Natural killer cell (primary cell): ENCODE data around the gene CORO2A. TPM values are rescaled to one million over a fixed set of nuclear protein-coding genes. Genes with fewer than 3 reads are reported as not detected.

ENCODE experiments used
- ATAC-seq, 3 donors: fragments of 150-1000 bp in 2 of 3; fragments of 200-7000 bp in 1 of 3; cut with Tn5 transposase; 1 replicate in 1 of 3; 2 replicates in 2 of 3; pipeline ENCODE4 v1.10.0; 2021; ENCODE audit warnings: mild to moderate bottlenecking in 2 of 3, moderate library complexity in 2 of 3
- DNase-seq, 2 donors: peaks; one replicate each; pipeline versions ENCODE4 v3.0.0 to v3.0.0-alpha.2; 2013 to 2021; ENCODE audit warnings: mixed read lengths in 1 of 2
- H3K27ac ChIP-seq: one replicate; pipeline ENCODE4 v1.5.1; 2013; ENCODE audit warnings: mild to moderate bottlenecking, low read length
- H3K27me3 ChIP-seq: one replicate; pipeline ENCODE4 v1.6.1; 2013; ENCODE audit warnings: low read length; ENCODE audit not compliant: control insufficient read depth, insufficient read depth
- H3K36me3 ChIP-seq: one replicate; pipeline ENCODE4 v1.6.1; 2013; ENCODE audit warnings: low read length; ENCODE audit not compliant: control insufficient read depth, insufficient read depth
- H3K4me1 ChIP-seq: one replicate; pipeline ENCODE4 v1.6.1; 2013; ENCODE audit warnings: low read length; ENCODE audit not compliant: control insufficient read depth, insufficient read depth
- H3K4me3 ChIP-seq: one replicate; pipeline ENCODE4 v1.5.1; 2013; ENCODE audit warnings: low read length
- H3K9me3 ChIP-seq: one replicate; pipeline ENCODE4 v1.6.1; 2013; ENCODE audit warnings: low read length; ENCODE audit not compliant: control insufficient read depth, insufficient read depth
- H3K27ac Mint-ChIP-seq, 2 donors: one replicate each; pipeline ENCODE4 v1.8.0; 2022; ENCODE audit warnings: mild to moderate bottlenecking in 2 of 2, mixed read lengths in 2 of 2, moderate library complexity in 1 of 2
- H3K27me3 Mint-ChIP-seq, 2 donors: one replicate each; pipeline ENCODE4 v1.8.0; 2022; ENCODE audit warnings: low read depth in 2 of 2, mixed read lengths in 2 of 2
- H3K36me3 Mint-ChIP-seq: one replicate; pipeline ENCODE4 v1.8.0; 2022; ENCODE audit warnings: mixed read lengths
- H3K4me1 Mint-ChIP-seq, 2 donors: one replicate each; pipeline ENCODE4 v1.8.0; 2022; ENCODE audit warnings: mixed read lengths in 2 of 2
- H3K4me3 Mint-ChIP-seq: one replicate; pipeline ENCODE4 v1.8.0; 2022; ENCODE audit warnings: mild to moderate bottlenecking, moderate library complexity, mixed read lengths
- H3K9me3 Mint-ChIP-seq, 2 donors: one replicate each; pipeline ENCODE4 v1.8.0; 2022; ENCODE audit warnings: mixed read lengths in 2 of 2
- WGBS: methylation state at CpG from one replicate; pipeline ENCODE4 v1.1.7; 2013; ENCODE audit warnings: missing lambda C conversion rate; ENCODE audit not compliant: insufficient coverage; 5-methylcytosine and 5-hydroxymethylcytosine counted together
- intact Hi-C: fragments of 100-400 bp; cut with micrococcal nuclease; formaldehyde crosslinking; loops from one replicate; pipeline ENCODE4 v1.14.2; 2022
- total RNA-seq, 4 donors: library from RNA; stranded (reverse); fragments of 120-200 nt in 1 of 4; gene quantifications; one replicate each; pipeline versions ENCODE4 v1.2.3 to v1.2.4, GENCODE V29; 2013 to 2022
- TF ChIP-seq, protein P1 (sequence below): fragments of 200-600 bp; IDR thresholded peaks from one replicate; pipeline ENCODE4 v1.8.0; 2022; ENCODE audit warnings: antibody characterized with exemption

Gene CORO2A
- total RNA-seq, 3 donors from 2014 or later (not counting 1 experiment from before 2014, with no cell fraction given): 1.9 to 3.6 (median 2.3) TPM

DNA sequence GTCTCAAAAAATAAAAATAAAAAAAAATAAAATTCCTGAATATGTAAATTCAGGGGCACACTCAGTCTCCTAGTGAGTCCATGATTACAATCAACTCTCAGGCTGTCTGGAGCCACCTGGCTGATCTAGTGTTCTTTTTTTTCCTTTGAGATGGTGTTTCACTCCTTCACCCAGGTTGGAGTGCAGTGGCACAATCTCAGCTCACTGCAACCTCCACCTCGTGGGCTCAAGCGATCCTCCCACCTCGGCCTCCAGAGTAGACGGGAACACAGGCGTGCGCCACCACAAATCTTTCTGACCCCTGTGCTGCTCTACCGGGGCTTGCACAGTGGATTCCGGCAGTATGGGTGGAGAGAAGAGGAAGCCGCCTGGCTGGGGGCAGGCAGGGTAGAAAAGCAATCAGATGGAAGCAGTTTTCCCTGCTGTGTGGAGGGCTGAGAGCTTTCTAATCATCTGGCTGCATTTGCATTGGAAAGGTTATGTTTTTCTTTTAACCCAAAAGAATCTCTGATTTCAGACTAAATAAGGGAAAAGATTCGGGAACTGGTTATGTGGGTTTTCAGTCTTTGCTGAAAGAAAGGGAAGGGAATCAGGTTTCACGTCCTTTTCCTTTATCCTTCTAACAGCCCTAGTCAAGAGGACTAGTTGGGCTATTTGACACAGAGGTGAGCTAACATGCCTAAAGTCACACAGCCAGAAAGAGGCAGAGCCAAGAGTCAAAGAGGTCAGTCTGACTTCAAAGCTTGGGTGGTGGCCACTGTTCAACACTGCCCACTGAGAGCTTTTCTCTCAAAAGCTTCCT, 26.3 kb upstream of the CORO2A start:
- Histone ChIP-seq H3K4me3 (no peak overlapping the region), H3K9me3 (no peaks in the 10 kb centered on the region), H3K36me3 (peaks cover 14% of the 10 kb centered on the region), H3K27me3 (no peaks in the 10 kb centered on the region), H3K4me1 (no peaks in the 10 kb centered on the region), H3K27ac (no peak overlapping the region)
- DNase-seq (no peak), ATAC-seq (no peak)
- Mint-ChIP-seq H3K9me3 (no peaks in the 10 kb centered on the region), H3K27ac (no peak overlapping the region), H3K36me3 (no peaks in the 10 kb centered on the region), H3K4me1 (peaks cover 0 to 6% of the 10 kb centered on the region in 2 donors), H3K4me3 (no peak overlapping the region), H3K27me3 (no peaks in the 10 kb centered on the region)
- intact Hi-C loops: no loop called here
- TF ChIP-seq, protein P1, sequence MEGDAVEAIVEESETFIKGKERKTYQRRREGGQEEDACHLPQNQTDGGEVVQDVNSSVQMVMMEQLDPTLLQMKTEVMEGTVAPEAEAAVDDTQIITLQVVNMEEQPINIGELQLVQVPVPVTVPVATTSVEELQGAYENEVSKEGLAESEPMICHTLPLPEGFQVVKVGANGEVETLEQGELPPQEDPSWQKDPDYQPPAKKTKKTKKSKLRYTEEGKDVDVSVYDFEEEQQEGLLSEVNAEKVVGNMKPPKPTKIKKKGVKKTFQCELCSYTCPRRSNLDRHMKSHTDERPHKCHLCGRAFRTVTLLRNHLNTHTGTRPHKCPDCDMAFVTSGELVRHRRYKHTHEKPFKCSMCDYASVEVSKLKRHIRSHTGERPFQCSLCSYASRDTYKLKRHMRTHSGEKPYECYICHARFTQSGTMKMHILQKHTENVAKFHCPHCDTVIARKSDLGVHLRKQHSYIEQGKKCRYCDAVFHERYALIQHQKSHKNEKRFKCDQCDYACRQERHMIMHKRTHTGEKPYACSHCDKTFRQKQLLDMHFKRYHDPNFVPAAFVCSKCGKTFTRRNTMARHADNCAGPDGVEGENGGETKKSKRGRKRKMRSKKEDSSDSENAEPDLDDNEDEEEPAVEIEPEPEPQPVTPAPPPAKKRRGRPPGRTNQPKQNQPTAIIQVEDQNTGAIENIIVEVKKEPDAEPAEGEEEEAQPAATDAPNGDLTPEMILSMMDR: no peak
- WGBS: 96% methylated on average over 9 of the region's 11 CpGs

DNA sequence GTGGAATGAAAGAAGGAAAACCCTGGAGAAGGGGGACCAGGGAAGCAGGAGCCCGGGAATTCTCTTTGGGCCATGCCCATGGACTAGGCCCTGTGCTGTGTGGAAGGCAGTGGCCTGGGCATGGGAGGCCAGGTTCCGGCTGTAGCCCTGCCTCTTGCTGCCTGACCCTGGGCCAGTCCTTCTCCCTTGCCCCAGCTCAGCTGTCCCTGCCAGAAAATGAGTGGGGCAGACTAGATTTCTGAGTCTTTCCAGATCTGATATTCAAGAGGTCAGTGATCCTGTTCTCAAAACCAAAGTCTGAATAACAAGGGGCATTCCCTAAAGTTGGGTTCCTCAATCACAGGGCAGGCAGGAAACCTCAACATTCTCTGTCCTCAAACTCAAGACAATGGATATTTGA, 24.8 kb upstream of the CORO2A start:
- Histone ChIP-seq H3K27ac (no peak overlapping the region), H3K4me3 (no peak overlapping the region), H3K27me3 (no peaks in the 10 kb centered on the region), H3K36me3 (peaks cover 17% of the 10 kb centered on the region), H3K4me1 (no peaks in the 10 kb centered on the region), H3K9me3 (no peaks in the 10 kb centered on the region)
- no peaks in the 10 kb centered on the region for H3K4me1 Mint-ChIP-seq
- TF ChIP-seq, protein P1: no peak
- intact Hi-C loops: no loop called here
- no peak overlapping the region for H3K27ac Mint-ChIP-seq
- no peak for DNase-seq
- H3K4me3 Mint-ChIP-seq: no peak overlapping the region
- no peak for ATAC-seq
- no peaks in the 10 kb centered on the region for H3K36me3 Mint-ChIP-seq
- no peaks in the 10 kb centered on the region for H3K9me3 Mint-ChIP-seq
- 93% methylated on average over 2 of the region's 2 CpGs for WGBS
- H3K27me3 Mint-ChIP-seq: no peaks in the 10 kb centered on the region

DNA sequence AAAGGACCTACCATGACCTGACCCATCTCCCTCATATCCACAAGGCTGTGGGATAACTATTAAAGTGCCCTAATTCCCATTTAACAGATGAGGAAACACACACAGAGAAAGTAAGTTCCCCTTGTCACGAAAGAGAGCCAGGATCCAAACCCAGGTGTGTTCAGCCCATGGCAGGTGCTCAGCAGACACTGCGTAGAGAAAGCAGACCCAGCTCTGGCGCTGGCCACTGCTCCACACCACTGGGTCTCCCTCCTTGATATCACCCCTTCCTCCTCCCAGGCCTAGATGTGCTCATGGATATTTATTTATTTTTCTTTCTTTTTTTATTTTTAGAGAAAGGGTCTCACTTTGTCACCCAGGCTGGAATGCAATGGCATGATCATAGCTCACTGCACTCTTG, 24.0 kb upstream of the CORO2A start:
- TF ChIP-seq, protein P1: no peak
- no peaks in the 10 kb centered on the region for H3K27me3 ChIP-seq
- 98% methylated on average over 3 of the region's 3 CpGs for WGBS
- no peaks in the 10 kb centered on the region for H3K27me3 Mint-ChIP-seq
- DNase-seq: no peak
- H3K27ac Mint-ChIP-seq: no peak overlapping the region
- no peaks in the 10 kb centered on the region for H3K4me1 Mint-ChIP-seq
- H3K4me3 Mint-ChIP-seq: no peak overlapping the region
- intact Hi-C loops: loop anchor here (1.0 kb wide), 1 partner anchor 142 kb away; no protein-coding TSS in a partner anchor
- ATAC-seq: no peak
- no peak overlapping the region for H3K27ac ChIP-seq
- H3K36me3 Mint-ChIP-seq: no peaks in the 10 kb centered on the region
- H3K36me3 ChIP-seq: peaks cover 16% of the 10 kb centered on the region
- H3K9me3 ChIP-seq: no peaks in the 10 kb centered on the region
- H3K4me3 ChIP-seq: no peak overlapping the region
- H3K4me1 ChIP-seq: no peaks in the 10 kb centered on the region
- H3K9me3 Mint-ChIP-seq: no peaks in the 10 kb centered on the region
